Endothelial cell of umbilical vein (primary cell): Measurements from ENCODE around the gene HUNK. TPM values are rescaled to one million over a fixed set of nuclear protein-coding genes. Genes with fewer than 3 reads are reported as not detected.

Source experiments
- BruUV-seq: library from RNA; stranded (reverse); fragments of 400-500 nt; replicated peaks from 2 replicates; lab custom pipeline; 2021; lab: Mats Ljungman, UMichigan
- CTCF ChIA-PET: fragments of 300-600, 350-600 bp; sonication (Branson Sonifier 250); formaldehyde crosslinking; loops from one replicate; lab custom pipeline; 2021; ENCODE audit warnings: antibody characterized with exemption, inconsistent platforms; lab: Charles Lee
- POLR2A ChIA-PET: fragments of 300-600, 350-600 bp; sonication (Branson Sonifier 250); formaldehyde crosslinking; loops from one replicate; lab custom pipeline; 2021; ENCODE audit warnings: antibody characterized with exemption, inconsistent platforms; lab: Charles Lee
- DNase-seq: peaks from one replicate; pipeline ENCODE4 v3.0.0-alpha.2; 2011; ENCODE audit warnings: low read depth, low spot score
- FAIRE-seq: peaks from 2 replicates; lab custom pipeline; 2011; peaks lifted over from hg19 to GRCh38; lab: Jason Lieb, UNC
- H2AFZ ChIP-seq: 2 replicates; pipeline ENCODE4 v1.6.0; 2012; ENCODE audit warnings: low read depth, low read length, control low read depth, inconsistent platforms
- H3K27ac ChIP-seq: 2 replicates; pipeline ENCODE4 v1.5.1; 2011; ENCODE audit warnings: low read depth, mild to moderate bottlenecking, control low read depth, low read length, moderate library complexity; ENCODE audit not compliant: insufficient read depth
- H3K27me3 ChIP-seq, 2 experiments: 2 replicates each; pipeline versions ENCODE4 v1.6.0 to v1.6.1; 2011; ENCODE audit warnings: low read length in 2 of 2, mixed read lengths in 1 of 2; ENCODE audit not compliant: control insufficient read depth in 2 of 2, insufficient read depth in 2 of 2
- H3K36me3 ChIP-seq, 2 experiments: 2 replicates in 1 of 2; 3 replicates in 1 of 2; pipeline ENCODE4 v1.5.1; 2011; ENCODE audit warnings: low read length in 2 of 2, mild to moderate bottlenecking in 1 of 2, moderate library complexity in 1 of 2; ENCODE audit not compliant: control insufficient read depth in 2 of 2, insufficient read depth in 2 of 2; ENCODE audit errors: extremely low read depth in 1 of 2
- H3K4me1 ChIP-seq: 3 replicates; pipeline ENCODE4 v1.5.1; 2011; ENCODE audit warnings: mild to moderate bottlenecking, low read length; ENCODE audit not compliant: control insufficient read depth, insufficient read depth; ENCODE audit errors: extremely low read depth
- H3K4me2 ChIP-seq: 2 replicates; pipeline ENCODE4 v1.6.1; 2011; ENCODE audit warnings: low read length, control low read depth, mixed read lengths; ENCODE audit not compliant: insufficient read depth
- H3K4me3 ChIP-seq, 3 experiments: fragments of 200-600 bp in 1 of 3; sonication (generic), shearing (Covaris generic) in 1 of 3; replicated peaks in 1 of 3; 2 replicates each; pipeline ENCODE4 v1.5.1; 2011 to 2016; ENCODE audit warnings: control low read depth in 3 of 3, low read length in 3 of 3, mild to moderate bottlenecking in 2 of 3, inconsistent platforms in 1 of 3, low read depth in 1 of 3, moderate library complexity in 1 of 3; ENCODE audit not compliant: insufficient read depth in 1 of 3
- H3K79me2 ChIP-seq: 2 replicates; pipeline ENCODE4 v1.6.0; 2012; ENCODE audit warnings: low read length, inconsistent platforms; ENCODE audit not compliant: control insufficient read depth, insufficient read depth
- H3K9ac ChIP-seq: replicated peaks from 2 replicates; pipeline ENCODE3; 2011; ENCODE audit warnings: low read length, control low read depth; ENCODE audit not compliant: insufficient read depth; ENCODE audit errors: extremely low read depth
- H3K9me1 ChIP-seq: replicated peaks from 3 replicates; pipeline ENCODE4 v1.6.0; 2011; ENCODE audit warnings: mild to moderate bottlenecking, low read length; ENCODE audit not compliant: control insufficient read depth, insufficient read depth; ENCODE audit errors: extremely low read depth
- H3K9me3 ChIP-seq: replicated peaks from 2 replicates; pipeline ENCODE4 v1.5.1; 2012; ENCODE audit warnings: low read length, inconsistent platforms; ENCODE audit not compliant: control insufficient read depth, insufficient read depth
- H4K20me1 ChIP-seq: replicated peaks from 2 replicates; pipeline ENCODE3; 2011; ENCODE audit warnings: mild to moderate bottlenecking, low read length; ENCODE audit not compliant: control insufficient read depth, insufficient read depth; ENCODE audit errors: extremely low read depth
- CTCF ChIP-seq, 2 donors: IDR thresholded peaks; 1 replicate in 1 of 2; 2 replicates in 1 of 2; pipeline ENCODE4 v1.5.1; 2011; ENCODE audit warnings: low read length in 2 of 2, mild to moderate bottlenecking in 2 of 2, moderate library complexity in 2 of 2, control low read depth in 1 of 2, inconsistent platforms in 1 of 2, low read depth in 1 of 2; ENCODE audit not compliant: insufficient read depth in 1 of 2; ENCODE audit errors: extremely low read depth in 1 of 2
- EZH2 ChIP-seq: IDR thresholded peaks from 2 replicates; pipeline ENCODE4 v1.6.1; 2012; ENCODE audit warnings: borderline replicate concordance, low read depth, mild to moderate bottlenecking, moderate library complexity, low read length, inconsistent platforms; ENCODE audit not compliant: severe bottlenecking
- FOS ChIP-seq: IDR thresholded peaks from 2 replicates; pipeline ENCODE4 v1.6.1; 2011; ENCODE audit warnings: mild to moderate bottlenecking, low read length, moderate library complexity, borderline replicate concordance; ENCODE audit not compliant: insufficient read depth
- GATA2 ChIP-seq: IDR thresholded peaks from 2 replicates; pipeline ENCODE4 v1.7.0; 2011; ENCODE audit warnings: low read depth, mild to moderate bottlenecking, moderate library complexity, mixed read lengths, low read length; ENCODE audit not compliant: insufficient read length, insufficient read depth
- JUN ChIP-seq: IDR thresholded peaks from 2 replicates; pipeline ENCODE4 v1.6.1; 2011; ENCODE audit warnings: borderline replicate concordance, low read depth; ENCODE audit not compliant: insufficient read length, insufficient read depth
- MAX ChIP-seq: IDR thresholded peaks from 2 replicates; pipeline ENCODE4 v1.6.1; 2011; ENCODE audit not compliant: insufficient read depth, insufficient read length
- MYC ChIP-seq: IDR thresholded peaks from one replicate; pipeline ENCODE4 v1.6.1; 2011; ENCODE audit warnings: mild to moderate bottlenecking, low read depth, low read length
- POLR2A ChIP-seq: IDR thresholded peaks from 2 replicates; pipeline ENCODE4 v1.6.1; 2012; ENCODE audit warnings: low read depth, mild to moderate bottlenecking, control low read depth, low read length
- POLR2AphosphoS5 ChIP-seq: IDR thresholded peaks from 2 replicates; pipeline ENCODE4 v1.6.1; 2012; ENCODE audit warnings: low read depth, mild to moderate bottlenecking, control low read depth, low read length, moderate library complexity; ENCODE audit not compliant: insufficient read depth
- dilution Hi-C: fragments of 300-500 bp; cut with MboI; formaldehyde crosslinking; loops from one replicate; pipeline ENCODE4 v1.15.0; 2019; ENCODE audit warnings: low sequenced_read_pairs; ENCODE audit not compliant: extremely low pct_ligation_motif_present
- intact Hi-C: fragments of 100-400 bp; cut with micrococcal nuclease; formaldehyde crosslinking; loops from one replicate; pipeline ENCODE4 v1.10.0; 2022
- polyA plus RNA-seq, 4 experiments: library from polyadenylated mRNA; depleted of rRNA in 3 of 4; stranded (reverse) in 3 of 4; unstranded in 1 of 4; fragments of >200 nt; gene quantifications; 2 replicates each; pipeline versions ENCODE4 v1.2.1 to v1.2.3, GENCODE V29; 2011 to 2012; ENCODE audit warnings: missing spikeins in 1 of 4
- total RNA-seq: library from RNA; stranded (reverse); gene quantifications from 2 replicates; pipeline ENCODE4 v1.2.3, GENCODE V29; 2021

HUNK gene
- total and polyA plus RNA-seq, 2 donors (not counting 3 experiments of a cell fraction or from before 2014, with no cell fraction given): not detected

DNA sequence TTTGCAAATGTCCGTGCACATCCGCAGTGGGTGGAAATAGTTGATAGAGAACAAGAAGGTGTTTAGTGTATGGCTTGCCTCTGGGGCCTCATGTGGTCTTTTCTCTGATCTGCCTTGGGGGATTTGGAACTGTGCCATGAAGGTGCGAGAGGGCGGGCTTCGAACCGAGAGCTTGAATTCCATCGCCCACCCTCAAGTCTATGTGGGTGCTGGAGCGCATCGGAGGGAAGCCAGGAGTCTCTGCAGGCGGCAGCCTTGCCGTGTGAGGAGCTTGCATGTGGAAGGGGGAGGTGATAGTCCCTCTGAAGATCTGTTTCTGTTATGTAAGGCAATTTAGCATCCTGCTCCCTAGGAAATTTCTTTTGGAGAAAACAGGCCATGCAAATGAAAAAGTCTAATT is 119.6 kb downstream of the HUNK start:
- Histone ChIP-seq H3K4me3 (no peak overlapping the region), H3K79me2 (no peaks in the 10 kb centered on the region), H3K9me1 (no peaks in the 10 kb centered on the region), H3K9ac (no peak overlapping the region), H3K4me2 (no peak overlapping the region), H3K9me3 (no peaks in the 10 kb centered on the region), H4K20me1 (no peaks in the 10 kb centered on the region), H3K27me3 (no peaks in the 10 kb centered on the region), H2AFZ (no peak overlapping the region), H3K27ac (no peak overlapping the region), H3K4me1 (no peaks in the 10 kb centered on the region), H3K36me3 (no peaks in the 10 kb centered on the region)
- DNase-seq: no peak
- CTCF ChIA-PET: interaction anchor here (2.2 kb wide), 1 partner anchor 265 kb away, joined by 12 read pairs; no protein-coding TSS in a partner anchor
- intact Hi-C loops (no loop called here), dilution Hi-C loops (no loop called here)
- no peak for TF ChIP-seq JUN
- TF ChIP-seq POLR2A: no peak
- no peak for TF ChIP-seq MYC
- TF ChIP-seq EZH2: no peak
- no peak for TF ChIP-seq GATA2
- no peak for TF ChIP-seq MAX
- TF ChIP-seq POLR2AphosphoS5: no peak
- no peak for TF ChIP-seq CTCF (IDR thresholded peaks at IDR 0.05; ENCODE audit: extremely low read depth in 1 of 2, insufficient read depth in 1 of 2, low read depth in 1 of 2, low read length in 2 of 2)
- no peak for TF ChIP-seq FOS
- FAIRE-seq: no peak
- POLR2A ChIA-PET: no interaction called here
- BruUV-seq: no TSS peak
